Measurements from ENCODE around the gene GRIP1.

DNA sequence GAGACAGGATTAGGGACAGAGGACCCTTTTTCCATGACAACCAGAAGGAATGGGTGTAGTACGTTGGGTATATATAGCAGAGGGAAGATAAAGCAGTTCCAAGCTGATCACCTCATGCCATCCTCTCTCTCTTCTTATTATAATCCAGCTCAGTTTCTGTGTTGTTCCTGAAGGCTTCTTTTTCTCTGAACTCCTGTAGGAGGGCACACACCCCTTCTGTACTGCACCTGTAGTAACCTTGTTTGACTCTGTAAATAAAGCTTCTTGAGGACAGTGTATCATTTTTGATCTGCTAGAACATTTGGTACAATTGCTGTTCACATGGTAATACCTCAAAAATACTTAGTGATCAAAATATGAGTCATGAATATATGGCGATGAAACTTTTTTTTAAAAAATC is 343.1 kb downstream of the GRIP1 start:
- TF ChIP-seq, protein P1, sequence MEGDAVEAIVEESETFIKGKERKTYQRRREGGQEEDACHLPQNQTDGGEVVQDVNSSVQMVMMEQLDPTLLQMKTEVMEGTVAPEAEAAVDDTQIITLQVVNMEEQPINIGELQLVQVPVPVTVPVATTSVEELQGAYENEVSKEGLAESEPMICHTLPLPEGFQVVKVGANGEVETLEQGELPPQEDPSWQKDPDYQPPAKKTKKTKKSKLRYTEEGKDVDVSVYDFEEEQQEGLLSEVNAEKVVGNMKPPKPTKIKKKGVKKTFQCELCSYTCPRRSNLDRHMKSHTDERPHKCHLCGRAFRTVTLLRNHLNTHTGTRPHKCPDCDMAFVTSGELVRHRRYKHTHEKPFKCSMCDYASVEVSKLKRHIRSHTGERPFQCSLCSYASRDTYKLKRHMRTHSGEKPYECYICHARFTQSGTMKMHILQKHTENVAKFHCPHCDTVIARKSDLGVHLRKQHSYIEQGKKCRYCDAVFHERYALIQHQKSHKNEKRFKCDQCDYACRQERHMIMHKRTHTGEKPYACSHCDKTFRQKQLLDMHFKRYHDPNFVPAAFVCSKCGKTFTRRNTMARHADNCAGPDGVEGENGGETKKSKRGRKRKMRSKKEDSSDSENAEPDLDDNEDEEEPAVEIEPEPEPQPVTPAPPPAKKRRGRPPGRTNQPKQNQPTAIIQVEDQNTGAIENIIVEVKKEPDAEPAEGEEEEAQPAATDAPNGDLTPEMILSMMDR (IDR thresholded peaks at IDR 0.05) = no peak
- no peak for TF ChIP-seq POLR2AphosphoS5 (IDR thresholded peaks at IDR 0.05; ENCODE audit: insufficient read depth in 1 of 2, low read depth in 1 of 2)
- no peak for TF ChIP-seq POLR2A (IDR thresholded peaks at IDR 0.05)

Data from vagina (tissue), 2 donors.